HS-27A (cell line): ENCODE results near the gene BMPER.

Experiments
- DNase-seq: peaks from one replicate; pipeline ENCODE4 v3.0.0-alpha.2; 2012; ENCODE audit warnings: low read depth, missing footprints

The BMPER gene

DNA sequence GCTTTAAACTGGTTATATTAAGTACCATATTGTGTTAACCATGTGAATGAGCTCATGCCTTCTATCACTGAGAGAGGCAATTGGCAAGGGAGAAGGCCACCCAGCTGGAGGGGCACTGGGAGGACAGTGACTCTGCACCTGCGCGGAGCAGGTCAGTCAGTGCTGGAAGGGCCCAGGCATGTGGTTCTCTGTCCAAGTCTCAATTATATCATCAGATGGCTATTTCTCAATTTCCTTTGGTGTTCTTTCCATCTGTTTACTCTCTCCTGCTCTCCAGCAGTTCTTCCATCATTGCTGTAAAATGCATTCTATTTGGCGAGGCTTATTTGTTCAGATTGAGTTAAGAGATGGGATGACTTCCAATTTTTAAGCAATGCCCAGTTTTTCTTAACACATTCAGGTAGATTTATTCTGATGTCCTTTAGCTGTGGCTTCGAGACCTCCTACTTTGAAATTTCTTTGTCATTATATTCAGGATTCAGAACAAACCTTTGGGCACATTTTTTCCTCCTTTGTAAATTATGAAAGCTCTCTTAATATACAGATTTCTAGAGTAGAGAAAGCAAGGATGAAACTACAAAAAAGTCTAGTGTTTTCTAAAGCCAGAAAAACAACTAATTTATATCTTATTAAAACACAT, 159.3 kb downstream of the BMPER start:
- DNase-seq: no peak

DNA sequence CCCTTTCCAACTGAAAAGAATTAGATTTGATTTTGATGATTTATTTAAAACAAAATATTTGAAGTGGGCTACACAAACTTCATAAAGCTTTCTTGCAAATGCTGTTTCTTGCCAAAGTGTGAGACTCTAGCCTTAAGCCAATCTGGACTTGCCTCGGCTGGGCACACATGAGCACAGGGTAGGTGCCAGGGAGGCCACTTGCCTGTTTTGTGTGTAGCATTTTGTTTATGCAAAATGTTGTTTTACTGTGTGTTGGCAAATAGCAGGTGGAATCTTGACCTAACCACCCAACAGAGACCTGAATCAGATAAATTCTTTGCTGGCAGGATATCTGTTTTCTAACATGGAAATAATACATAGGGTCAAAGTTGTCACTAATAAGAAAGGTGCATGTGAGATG, 161.1 kb downstream of the BMPER start:
- no peak for DNase-seq

DNA sequence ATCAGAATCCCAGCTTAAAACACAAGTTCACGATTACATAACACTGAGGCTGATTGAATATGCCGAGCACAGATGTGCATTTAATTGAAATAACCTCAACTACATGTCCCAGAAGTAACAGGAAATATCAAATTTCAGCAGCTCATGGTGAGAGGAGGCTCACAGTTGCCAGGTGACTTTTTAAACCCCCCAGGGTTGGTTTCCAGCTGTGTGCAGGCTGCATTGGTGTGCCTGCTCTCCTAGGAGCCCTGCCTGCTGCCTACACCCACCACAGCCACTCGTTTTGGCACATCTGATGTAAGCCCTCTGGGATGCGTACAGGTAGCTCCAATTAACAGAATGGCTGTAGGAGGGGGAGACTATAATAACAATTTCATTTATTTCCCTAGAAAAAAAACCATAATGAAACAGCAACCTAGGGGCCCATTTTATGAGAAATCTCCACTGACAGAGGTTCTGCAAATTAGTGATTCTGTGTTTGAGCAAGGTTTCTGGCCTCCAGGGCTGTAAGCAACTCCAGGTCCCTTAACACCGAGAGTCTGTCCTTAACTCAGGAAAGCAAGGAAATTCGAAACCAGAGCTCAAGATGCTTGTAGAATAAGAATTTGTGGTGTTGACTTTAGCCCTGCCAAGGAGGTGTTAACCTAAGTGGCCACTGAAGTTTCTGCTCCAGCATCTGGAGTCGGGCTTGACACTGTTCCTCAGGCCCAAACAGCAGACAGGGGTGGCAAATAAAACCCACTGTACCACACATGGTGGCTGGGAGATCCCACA, 161.9 kb downstream of the BMPER start:
- no peak for DNase-seq

DNA sequence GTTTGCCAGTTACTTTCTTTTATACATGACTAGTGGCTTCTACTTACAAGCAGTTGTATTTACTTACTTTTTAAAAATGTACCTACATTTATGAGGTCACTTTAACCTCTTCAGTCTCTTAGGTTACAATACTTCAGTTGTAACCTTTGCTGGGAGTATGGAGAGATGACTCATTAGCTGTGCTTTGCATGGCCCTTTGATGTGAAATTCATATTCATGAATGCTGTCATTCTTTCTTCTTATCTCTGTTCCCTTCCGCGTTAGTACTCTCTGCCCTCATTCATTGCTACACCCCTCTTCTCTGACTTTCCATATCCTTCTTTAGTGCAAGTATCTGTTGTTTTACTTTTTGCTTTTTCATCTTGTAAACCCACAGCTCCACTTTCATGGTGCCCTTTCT, 164.3 kb downstream of the BMPER start:
- no peak for DNase-seq

DNA sequence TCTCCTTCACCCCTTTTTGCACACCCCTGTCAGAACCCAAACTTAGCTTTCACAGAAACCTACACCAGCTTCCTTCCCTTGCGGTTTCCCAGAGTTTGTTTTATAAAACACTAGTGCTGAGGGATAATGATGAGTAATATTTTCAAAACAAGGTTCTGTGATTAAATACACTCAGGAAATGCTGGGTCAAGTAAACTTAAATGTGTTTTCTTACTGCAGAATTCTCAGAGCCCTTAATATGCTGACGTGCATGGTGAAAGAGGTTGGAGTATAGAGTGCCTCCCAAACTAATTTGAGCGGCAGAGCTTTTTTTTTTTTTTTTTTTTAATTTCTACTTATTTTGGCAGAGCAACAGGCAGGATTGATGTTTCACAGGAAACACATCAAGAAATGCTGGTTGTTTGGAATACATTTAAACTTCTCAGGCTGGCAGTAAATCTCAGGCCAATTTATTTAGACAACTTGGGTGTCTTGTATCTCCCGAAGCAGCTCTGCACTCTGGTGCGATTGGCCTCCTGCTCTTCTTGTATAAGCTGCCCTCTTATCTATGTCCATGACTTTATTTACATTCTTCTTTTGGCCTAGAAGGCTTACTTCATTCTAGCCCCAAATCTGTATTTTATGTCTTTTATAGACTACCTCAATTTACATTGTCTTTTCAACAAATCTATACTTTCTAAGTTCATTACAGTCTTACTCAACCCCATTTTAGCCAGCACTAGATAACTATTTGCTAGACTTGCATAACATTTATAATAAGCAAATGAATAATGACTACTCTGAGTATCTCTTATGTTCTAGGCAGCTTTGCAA, 165.4 kb downstream of the BMPER start:
- DNase-seq: no peak

DNA sequence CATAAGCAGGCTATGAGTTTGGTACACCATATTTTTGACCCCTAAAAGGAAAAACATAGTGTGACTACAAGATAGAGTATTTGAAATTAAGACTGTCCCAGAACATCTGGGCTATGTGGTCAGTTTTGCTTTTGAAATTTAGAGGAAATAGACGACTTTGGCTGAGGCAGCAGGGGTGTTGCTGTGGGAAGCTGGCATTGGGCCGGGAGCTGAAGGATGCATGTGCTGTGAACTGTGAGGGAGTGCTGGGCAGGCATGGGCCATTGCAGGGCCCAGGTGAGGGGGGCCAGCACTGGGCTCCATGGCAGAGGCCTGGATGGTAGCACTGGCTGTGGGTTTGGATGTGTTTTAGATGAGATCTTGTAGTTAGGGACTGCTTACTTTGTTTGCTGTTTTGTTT, 168.3 kb downstream of the BMPER start:
- no peak for DNase-seq

DNA sequence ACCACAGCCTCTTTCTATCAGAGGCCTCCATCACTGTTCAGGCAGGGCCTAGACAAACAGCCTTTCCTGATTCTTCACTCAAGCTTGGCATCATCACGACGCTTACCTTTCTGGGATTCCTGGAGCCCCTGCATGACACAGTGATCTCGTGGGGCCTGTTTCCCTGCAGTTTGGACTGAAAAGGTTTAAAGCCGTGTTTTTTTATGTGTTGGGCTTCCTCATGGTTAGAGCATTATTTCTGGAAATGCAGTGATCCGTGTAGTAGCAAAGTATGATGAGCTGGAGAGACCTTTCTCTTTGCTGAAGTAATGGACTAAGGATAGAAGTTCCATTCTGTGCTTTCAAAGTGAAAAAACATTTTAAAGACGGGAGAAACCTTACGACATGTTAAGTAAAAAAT, 169.1 kb downstream of the BMPER start:
- no peak for DNase-seq

DNA sequence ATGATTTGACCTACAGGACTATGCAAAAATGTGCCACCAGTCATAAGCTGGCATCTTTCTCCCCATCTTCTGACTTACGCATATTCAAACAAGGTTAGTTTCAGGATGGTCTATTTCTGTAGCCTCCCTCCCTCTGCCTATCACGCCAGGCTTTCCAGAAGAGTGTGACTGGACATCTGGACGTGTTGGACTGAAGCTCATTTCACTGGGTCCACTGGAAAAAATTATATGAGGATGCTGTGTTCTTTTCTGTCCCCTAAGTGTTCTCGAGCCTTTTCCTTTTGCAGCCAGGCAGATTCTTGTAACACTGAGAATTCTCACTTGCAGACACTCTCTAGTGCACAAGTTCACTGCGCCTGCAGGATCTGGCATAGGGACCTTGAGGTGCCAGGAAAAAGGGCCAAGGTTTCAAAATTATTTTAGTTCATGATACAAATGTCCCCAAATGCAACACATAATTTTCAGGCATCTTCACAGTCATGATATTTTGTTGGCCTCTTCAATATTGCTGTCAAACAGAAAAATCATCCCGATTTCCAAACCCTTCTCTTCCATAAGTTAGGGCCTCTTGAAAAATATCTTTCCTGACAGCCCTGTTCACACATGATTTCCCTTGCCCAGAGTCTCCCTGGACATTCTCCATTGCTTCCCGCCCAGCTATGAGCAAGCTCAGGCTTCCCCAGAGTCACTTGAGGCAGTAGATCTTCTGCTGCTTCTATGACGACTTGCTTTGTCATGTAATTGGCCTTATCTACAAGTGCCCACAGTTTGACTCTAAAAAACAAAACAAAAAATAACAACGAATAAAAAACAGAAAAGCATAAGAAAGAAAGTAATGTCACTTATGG, 170.4 kb downstream of the BMPER start:
- DNase-seq: no peak

DNA sequence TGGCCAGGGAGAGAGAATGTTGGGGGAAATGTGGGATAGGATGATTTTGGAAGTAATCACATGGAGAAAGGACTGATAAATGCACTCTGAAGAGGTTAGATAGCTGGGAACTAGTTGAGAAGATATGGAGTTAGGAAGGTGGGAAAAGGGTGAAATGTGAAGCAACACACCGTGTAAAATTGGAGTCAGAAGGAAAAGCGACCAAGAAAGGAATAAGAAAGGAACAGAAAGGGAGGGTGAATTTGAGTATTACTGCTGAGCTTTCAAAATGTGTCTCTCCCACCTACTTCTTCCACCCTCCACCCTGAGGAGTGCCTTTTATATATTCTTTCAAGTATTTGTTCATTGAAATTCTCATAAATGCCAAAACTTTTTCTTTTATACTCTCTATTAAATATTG, 171.8 kb downstream of the BMPER start:
- no peak for DNase-seq

DNA sequence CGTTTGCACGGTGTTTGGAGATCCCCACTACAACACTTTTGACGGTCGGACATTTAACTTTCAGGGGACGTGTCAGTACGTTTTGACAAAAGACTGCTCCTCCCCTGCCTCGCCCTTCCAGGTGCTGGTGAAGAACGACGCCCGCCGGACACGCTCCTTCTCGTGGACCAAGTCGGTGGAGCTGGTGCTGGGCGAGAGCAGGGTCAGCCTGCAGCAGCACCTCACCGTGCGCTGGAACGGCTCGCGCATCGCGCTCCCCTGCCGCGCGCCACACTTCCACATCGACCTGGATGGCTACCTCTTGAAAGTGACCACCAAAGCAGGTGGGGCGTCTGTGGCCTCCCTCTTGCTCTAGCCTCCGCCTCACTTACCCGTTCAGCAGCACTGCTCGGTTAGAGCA, 173.5 kb downstream of the BMPER start:
- no peak for DNase-seq

DNA sequence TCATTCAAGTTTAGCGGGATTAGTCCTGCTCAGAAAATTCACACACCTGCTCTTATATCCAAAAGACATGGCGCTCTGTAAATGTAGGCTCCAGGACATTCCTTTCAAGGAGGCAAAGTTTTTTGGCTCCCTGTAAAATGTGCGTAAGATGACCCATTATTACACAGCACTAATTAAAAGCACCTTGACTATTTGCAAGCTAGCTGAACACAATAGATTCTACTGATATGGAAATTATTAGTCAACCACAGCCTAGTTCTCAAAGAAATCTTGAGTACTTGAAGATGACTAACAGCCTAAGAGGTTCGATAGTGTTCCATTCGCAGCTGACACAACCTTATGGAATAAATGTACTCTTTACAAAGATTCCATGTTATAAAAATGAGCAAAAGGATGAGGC, 175.2 kb downstream of the BMPER start:
- no peak for DNase-seq

DNA sequence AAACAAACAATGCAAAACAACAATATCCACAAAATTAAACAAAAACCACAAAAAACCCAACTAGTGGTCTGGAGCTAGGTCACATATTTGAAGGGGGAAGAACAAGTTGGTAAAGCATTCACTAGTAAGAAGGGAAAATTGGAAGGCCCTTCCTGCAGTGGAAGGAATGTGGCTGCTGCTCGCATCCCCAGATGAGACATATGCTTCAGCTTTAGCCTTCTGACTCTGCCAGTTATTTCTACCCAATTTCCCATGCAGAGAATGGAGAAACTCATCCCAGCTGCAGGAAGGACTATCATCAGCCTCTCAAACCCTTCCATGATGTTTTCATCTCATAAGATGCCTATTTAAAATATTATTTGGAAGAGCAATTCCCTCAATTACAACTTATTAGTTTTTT, 176.6 kb downstream of the BMPER start:
- no peak for DNase-seq

DNA sequence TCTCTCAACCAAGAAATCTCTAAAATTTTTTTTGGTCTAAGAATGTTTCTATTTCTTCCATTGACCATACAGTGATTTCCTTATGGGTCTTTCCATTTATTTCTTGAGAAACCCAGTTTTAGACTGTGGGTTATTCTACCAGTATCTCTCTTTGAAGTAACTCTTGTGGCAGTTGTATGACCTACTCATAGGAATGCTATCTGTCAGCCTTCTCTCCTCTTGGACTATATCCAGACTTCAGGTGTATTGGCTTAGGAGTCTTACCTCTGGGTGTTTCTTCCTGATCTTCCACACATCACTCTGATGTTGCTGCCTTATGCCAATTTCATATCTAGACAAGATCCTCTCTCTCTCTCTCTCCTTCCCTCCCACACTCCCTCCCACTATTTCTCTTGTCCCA, 178.1 kb downstream of the BMPER start:
- DNase-seq: no peak

DNA sequence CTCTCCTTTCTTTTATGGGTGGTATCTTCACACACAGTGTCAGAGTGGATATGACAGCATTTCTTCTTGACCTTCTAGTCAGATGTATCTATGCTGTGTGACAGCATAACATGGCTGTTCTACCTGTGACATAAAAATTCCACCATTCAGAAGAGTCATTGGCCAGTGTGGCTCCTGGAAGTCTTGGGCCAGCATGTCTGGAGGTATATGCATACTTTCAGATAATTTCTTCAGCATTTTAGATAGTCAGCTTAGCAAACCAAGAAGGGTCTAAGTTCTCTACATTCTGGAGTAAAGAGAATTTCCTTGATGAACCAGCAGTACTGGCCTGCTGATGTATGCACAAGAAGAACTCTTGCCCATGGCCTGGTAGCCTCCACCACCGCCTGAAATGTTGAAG, 179.3 kb downstream of the BMPER start:
- DNase-seq: no peak

DNA sequence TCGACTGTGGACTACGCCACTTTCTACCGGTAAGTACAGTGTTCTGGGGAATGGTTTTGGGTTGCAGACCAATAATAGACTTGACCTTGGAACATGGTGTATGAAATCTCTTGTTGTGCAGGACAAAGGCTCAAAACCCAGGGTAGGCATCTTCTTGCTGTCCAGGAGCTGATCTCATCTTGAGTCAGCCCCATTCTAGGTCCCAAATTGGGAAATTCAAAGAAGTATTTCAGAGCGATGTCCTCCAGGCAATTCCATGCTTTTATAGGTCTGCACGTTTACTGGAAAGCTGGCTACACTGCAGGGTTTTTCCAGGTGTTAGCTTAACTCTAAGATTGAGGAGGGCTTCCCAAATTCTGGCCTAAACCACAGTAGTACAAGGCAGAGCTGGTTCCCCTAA, 180.7 kb downstream of the BMPER start:
- no peak for DNase-seq

DNA sequence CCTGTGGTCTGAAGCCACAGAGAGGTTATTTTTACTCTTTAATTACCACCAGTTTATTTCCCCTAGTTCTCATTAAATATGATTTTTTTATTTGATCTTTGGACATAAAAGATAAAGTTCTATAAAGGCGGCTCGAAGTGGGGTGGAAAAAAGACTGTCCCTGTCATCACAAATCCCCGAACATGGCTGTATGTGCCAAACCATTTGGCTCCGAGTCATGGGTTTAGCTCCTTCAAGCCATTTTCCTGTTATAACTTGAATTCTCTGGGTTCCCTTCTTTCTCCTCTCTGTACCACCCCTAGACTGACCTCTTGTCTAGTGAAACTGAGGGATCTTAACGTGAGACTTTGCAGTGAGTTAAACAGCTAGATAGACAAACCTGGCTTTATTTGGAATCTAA, 181.6 kb downstream of the BMPER start:
- no peak for DNase-seq

DNA sequence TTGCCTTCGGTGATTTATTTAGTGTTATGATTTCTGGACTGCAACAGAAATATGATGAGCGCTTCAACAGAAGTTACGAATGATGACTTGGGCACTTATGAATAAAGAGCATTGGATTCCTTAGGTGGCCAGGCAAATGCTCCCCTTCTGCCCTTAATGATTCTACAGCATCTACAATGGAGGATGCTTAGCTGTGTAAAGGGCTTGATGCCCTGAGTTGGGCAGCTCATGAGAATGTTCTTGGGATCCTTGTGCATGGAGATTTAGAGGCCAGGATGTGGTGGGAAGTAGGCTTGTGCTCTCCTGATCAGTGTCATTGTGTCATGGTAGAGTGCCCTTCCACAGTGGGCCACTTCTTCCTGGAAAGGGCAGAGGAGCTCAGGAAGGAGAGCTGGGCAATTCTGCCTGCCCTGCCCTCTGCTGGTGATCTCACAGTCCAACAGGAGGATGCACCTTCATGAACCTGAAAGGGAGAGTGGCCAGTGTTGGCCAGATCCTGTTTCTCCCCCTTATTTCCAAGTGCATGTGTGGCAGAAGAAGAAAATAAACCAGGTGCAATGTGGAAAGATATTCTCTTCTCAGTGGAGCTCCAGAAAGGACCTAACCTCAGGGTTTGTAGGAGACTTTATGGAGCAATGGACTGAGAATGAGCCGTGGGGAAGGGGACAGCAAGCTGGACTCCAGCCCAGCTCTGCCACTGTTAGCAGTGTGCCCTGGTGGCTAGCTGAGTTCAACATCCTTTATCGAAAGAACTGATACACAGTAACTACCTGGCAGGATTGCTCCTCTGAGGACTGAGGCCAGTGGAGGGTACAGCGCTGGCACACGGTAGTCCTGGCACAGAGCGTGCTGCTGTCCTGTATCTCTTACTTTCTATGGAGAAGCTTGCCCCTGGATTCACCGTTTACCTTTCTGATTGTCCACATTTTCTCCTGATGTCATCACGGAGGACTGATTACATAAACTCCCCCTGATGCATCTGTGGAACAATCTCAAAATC, 182.9 kb downstream of the BMPER start:
- no peak for DNase-seq

DNA sequence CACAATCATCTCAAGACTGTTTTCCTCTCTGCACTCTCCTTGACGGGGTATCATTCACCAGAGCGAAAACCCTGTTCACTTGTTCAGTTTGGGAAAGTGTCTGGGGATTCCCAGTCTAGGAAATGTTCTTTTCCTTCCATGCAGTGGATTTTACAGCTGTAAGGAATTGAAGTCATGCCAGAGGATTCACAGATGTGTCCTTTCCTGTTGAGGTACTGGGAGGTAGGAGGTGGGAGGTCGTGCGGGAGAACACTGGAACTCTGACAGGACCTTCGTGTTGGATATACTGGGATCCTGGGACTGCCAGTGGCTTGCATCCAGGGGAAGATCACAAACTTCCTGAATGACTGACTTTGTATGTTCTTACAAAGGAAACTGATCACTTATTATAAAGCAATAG, 185.5 kb downstream of the BMPER start:
- DNase-seq: no peak

DNA sequence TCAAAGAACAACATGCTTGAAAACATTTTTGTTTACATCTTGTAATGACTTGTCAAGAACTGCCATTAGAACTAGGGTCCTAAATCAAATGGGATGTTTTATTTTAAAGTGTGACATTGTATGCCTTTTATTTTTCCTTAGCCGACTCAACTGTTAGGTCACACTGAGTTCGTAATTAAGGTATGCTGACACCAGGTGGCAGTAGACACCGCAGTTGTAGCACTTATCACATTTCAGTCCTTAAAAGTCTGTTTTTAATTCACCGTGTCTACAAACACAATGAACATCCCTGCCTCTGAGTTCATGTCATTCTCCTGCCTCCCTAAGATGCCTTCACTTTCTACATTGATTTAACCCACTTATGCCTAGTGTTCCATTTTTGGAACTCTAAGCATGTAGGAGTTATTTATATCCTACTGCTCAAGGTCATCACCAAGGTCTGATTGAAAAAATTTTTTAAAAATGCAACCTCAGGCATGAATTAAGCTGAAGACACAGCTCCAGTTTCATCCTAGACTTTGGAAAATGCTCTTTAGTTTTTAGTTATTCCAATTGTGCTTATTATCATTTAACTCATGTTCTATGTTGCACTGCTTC, 186.1 kb downstream of the BMPER start:
- DNase-seq: no peak

DNA sequence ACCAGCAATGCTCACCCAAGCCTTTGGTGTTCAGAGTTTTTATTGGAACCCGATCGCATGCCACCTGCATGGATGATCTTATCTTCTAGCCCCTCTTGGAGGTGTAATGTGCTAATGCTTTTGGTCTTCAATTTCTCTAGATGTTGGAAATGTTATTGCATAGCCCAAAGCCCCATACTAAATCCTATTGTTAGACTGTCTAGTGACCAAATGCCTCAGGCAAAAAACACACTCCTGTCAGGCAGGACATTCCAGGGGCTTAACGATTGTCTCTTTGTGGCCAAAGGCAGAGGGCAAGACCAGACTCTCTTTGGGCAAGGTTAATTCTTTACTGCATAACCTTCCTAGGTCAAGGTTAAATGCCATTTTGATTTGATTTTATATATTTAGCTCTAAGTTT, 187.9 kb downstream of the BMPER start:
- DNase-seq: no peak
